HG02884 (cell line): ENCODE measurements around the gene ARHGAP42.
"Not testable (repeated sequence)": the region's sequence is repeated elsewhere in the genome, so short reads cannot be mapped to it uniquely, and the experiment has no call there.

Experiments used
- ATAC-seq: cut with Tn5 transposase; IDR thresholded peaks from one replicate; pipeline ENCODE4 v1.9.1; 2021; ENCODE audit warnings: mild to moderate bottlenecking, moderate library complexity; ENCODE audit not compliant: unreplicated experiment

ARHGAP42 gene

GRCh38 chr11:100865443-100866065 is 178.5 kb downstream of the ARHGAP42 start:
- ATAC-seq: no peak

DNA sequence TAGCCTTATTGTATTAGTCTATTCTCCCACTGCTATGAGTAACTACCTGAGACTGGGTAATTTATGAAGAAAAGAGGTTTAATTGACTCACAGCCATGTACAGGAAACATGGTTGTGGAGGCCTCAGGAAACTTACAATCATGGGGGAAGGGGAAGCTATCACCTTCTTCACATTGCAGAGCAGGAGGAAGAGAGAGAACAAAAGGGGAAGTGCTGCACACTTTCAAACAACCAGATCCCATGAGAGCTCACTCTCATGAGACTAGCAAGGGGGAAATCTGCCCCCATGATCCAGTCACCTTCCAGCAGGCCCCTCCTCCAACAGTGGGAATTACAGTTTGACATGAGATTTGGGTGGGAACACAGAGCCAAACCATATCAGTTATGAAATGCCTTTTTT is 179.4 kb downstream of the ARHGAP42 start:
- ATAC-seq: no peak

DNA sequence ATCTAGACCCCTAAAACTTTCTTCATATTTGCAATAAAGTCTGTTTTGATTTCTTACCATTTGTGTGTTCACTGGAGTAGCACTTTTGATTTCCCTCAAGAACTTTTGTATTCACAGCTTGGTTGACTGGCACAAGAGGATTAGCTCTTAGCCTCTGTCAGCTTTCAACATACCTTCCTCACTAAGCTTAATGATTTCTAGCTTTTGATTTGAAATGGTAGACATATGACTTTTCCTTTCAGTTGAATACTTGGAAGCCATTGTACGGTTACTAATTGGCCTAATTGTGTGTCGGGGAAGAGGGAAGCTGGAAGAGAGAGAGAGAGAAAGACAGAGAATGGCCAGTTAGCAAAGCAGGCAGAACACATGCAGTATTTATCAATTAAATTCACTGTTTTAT is 180.5 kb downstream of the ARHGAP42 start:
- no peak for ATAC-seq

- no peak for ATAC-seq
Observed at GRCh38 chr11:100869328-100869727, 182.2 kb downstream of the ARHGAP42 start.

GRCh38 chr11:100870138-100870537 is 183.1 kb downstream of the ARHGAP42 start:
- ATAC-seq: no peak

- ATAC-seq: no peak
Observed at GRCh38 chr11:100872951-100873740, 186.1 kb downstream of the ARHGAP42 start.

DNA sequence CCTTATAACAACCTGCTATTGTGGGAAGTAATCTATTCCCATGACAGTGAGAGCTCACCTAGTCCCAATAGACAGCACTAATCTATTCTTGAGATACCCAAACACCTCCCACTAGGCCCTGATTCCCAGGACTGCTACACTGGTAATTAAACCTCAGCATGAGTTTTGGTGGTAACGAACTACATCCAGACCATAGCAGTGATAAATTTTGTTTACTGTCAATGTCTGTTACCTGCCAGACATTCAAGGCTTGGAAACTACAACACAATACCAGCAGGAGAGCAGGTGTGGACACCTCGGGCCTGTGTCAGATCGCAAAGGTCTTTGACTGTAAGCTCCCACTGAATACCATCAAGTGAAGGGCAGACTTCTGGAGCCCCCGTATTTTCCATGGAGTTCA is 187.1 kb downstream of the ARHGAP42 start:
- no peak for ATAC-seq

DNA sequence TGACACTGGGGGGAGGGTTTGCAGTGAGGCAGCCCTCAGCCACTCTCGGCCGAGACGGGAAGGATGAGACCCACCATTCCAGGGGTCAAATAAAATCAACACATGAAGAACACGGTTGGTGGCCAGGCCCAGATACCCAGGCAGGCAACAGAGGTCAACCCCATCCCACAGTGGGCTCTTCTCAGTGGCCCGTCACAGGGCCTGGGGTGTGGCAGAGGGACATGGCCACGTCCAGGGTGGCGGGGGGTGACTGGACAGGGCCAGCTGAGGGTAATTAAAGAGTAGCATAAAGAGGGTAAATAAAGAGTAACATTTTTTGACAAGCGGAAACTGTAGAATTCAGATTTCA is 188.4 kb downstream of the ARHGAP42 start:
- no peak for ATAC-seq

GRCh38 chr11:100876815-100877520 is 189.9 kb downstream of the ARHGAP42 start:
- ATAC-seq: peak; percentile 85

DNA sequence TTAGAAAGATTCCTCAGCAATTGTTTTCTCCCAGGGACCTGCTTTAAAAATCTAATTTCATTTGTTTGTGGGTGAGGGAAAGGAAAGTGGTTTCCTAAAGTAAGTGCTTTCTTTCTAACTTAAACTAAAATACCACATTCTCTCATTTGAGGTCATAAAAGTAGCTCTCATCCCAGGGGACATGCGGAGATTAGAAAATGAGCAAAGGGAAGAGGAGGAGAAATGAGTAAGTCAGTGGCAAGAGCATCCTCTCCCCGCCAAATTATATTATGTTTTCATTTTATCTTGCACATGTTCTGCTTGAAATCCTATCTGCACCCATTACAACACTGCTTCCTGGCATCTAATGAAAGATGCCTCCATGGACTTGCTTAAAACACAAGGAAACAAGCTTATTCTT is 191.4 kb downstream of the ARHGAP42 start:
- no peak for ATAC-seq

DNA sequence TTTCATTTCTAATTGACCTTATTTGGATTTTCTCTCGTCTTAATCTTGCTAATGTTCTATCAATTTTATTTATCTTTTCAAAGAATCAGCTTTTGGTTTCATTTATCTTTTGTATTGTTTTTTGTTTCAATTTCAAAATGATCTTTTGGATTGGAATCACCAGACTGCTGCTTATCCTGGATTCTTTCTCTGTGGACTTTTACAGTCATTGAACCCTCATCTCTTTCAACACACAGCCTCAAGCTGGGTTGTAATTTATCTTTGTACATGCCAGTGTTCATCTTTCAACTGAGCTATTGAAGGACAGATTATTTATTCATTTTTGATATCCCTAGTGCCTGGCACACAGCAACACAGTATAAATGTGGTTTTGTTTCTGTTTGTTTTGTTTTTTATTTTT is 195.9 kb downstream of the ARHGAP42 start:
- no peak for ATAC-seq

- ATAC-seq: no peak
Observed at GRCh38 chr11:100883830-100884229, 196.7 kb downstream of the ARHGAP42 start.

GRCh38 chr11:100887659-100888058 is 200.6 kb downstream of the ARHGAP42 start:
- ATAC-seq: no peak

- no peak for ATAC-seq
Observed at GRCh38 chr11:100888836-100889235, 201.7 kb downstream of the ARHGAP42 start.

DNA sequence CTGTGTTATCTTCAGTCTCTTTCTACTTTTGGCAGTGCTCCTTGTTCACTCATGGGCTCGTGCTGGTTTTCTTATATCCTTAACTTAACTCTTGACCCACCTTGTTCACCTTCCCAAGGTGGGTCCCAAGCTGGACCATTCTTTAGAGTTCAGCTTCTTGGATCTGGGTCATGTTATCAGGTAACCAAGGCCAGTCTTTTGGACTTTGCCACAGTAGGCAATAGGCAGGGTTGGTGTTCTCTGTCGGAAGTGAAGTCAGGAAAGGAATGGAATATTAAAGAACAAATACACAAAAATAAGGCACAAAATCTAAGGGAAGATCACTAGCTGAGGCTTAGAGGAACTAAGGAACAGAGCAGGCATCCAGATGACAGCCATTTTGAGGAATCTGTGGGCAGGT is 202.7 kb downstream of the ARHGAP42 start:
- ATAC-seq: no peak

GRCh38 chr11:100890789-100891188 is 203.7 kb downstream of the ARHGAP42 start:
- ATAC-seq: no peak

DNA sequence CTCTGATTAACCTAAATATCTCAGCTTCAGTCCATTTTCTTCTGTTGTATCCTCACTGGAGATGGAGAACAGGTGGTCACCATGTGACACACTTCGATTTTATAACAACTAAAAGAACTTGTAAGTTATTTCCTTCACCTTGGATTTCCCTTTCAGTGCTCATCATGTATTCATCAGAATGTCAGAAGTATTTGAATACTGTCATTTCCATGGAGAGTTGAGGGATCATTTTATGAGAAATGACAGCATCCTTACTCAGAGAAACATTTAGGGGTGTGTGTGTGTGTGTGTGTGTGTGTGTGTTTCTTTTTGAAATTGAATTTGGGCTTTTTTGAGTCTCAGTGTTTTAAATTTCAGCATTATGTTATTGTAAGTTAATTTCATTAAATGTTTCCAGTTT is 205.8 kb downstream of the ARHGAP42 start:
- ATAC-seq: no peak

DNA sequence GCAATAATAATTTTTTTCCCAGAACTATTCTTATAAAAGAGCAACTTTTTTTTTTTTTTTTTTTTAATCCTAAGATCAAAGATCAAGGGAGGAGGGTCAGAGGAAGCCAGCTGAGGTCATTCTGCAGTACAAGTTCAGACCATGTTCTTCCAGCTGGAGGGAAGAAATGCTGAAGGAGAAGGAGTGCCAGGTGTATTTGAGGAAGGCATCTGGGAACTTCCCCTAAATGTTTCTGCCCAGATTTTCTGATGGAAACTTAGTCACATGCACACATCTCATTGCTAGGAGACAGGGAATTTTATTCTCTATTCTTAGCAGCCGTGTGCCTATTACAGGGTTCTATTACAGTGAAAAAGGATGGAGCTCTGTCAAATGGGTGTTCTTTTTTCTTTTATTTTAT is 208.4 kb downstream of the ARHGAP42 start:
- no peak for ATAC-seq

DNA sequence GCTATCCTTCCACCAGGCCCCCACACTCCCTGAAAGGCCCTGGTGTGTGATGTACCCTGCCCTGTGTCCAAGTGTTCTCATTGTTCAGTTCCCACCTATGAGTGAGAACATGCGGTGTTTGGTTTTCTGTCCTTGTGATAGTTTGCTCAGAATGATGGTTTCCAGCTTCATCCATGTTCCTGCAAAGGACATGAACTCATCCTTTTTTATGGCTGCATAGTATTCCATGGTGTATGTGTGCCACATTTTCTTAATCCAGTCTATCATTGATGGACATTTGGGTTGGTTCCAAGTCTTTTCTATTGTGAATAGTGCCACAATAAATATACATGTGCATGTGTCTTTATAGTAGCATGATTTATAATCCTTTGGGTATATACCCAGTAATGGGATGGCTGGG is 208.9 kb downstream of the ARHGAP42 start:
- ATAC-seq: not testable (repeated sequence)

DNA sequence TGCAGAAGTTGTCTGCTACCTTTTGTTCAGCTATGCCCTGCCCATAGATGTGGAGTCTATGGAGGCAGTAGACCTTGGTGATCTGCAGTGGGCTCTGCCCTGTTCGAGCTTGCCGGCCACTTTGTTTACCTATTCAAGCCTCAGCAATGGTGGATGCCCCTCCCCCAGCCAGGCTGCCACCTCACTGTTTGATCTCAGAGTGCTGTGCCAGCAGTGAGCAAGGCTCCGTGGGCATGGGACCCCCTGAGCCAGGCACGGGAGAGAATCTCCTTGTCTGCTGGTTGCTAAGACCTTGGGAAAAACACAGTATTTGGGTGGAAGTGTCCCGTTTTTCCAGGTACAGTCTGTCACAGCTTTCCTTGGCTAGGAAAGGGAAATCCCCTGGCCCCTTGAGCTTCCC is 214.4 kb downstream of the ARHGAP42 start:
- ATAC-seq: not testable (repeated sequence)

DNA sequence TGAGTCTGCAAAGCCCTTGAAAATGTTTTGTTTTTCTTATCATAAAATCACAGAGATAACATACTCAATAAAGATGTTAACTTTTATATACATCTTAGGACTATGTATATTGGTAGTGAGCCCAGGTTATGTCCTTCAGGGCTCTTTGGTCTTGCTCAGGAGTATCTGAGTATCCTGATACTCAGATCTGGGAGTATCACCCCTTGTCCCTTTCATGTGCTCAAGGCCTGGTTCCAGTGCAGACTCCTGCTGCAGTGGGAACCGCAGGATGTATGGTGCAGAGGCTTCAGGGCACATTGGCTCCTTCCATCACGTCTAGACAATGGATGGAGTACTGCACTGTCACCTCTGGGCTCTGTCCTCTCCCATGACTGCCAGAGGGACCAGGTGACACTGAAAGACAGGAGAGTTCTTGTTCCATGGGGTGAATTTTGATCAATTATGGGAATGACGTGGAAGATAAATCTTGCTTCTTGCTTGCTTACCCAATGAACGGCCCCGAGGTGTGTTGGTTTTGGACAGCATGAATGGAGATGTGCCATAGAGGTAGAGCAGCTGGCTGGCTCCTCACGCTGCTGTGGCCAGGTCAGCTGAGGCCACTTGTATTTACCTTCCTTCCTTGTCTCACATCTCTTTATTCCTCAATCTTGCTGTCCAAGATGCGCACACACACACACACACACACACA is 215.5 kb downstream of the ARHGAP42 start:
- no peak for ATAC-seq
